ENCODE measurements around the gene TEX2.
"Not testable (repeated sequence)": the region's sequence is repeated elsewhere in the genome, so short reads cannot be mapped to it uniquely, and the experiment has no call there.

The TEX2 gene

GRCh38 chr17:64183815-64184214 lies 79.2 kb downstream of the TEX2 start:
- DNase-seq (ENCODE audit: low spot score) = peak; percentile 34

- DNase-seq (ENCODE audit: low spot score) = no peak
These were observed 80.6 kb downstream of the TEX2 start for GRCh38 chr17:64182325-64183012.

GRCh38 chr17:64180089-64181073 lies 82.7 kb downstream of the TEX2 start:
- DNase-seq (ENCODE audit: low spot score) = no peak

GRCh38 chr17:64179024-64179423 lies 84.0 kb downstream of the TEX2 start:
- not testable (repeated sequence) for DNase-seq (ENCODE audit: low spot score)

GRCh38 chr17:64178011-64178825 lies 84.8 kb downstream of the TEX2 start:
- DNase-seq (ENCODE audit: low spot score) = no peak

GRCh38 chr17:64177311-64178010 lies 85.6 kb downstream of the TEX2 start:
- DNase-seq (ENCODE audit: low spot score) = no peak

GRCh38 chr17:64176556-64176955 lies 86.5 kb downstream of the TEX2 start:
- DNase-seq (ENCODE audit: low spot score) = no peak

- DNase-seq (ENCODE audit: low spot score) = no peak
These were observed 88.2 kb downstream of the TEX2 start for GRCh38 chr17:64174686-64175456.

GRCh38 chr17:64173646-64174045 lies 89.4 kb downstream of the TEX2 start:
- no peak for DNase-seq (ENCODE audit: low spot score)

- no peak for DNase-seq (ENCODE audit: low spot score)
These were observed 90.5 kb downstream of the TEX2 start for GRCh38 chr17:64172510-64172909.

GRCh38 chr17:64171041-64171440 lies 92.0 kb downstream of the TEX2 start:
- no peak for DNase-seq (ENCODE audit: low spot score)

- DNase-seq (ENCODE audit: low spot score) = no peak
These were observed 92.8 kb downstream of the TEX2 start for GRCh38 chr17:64170286-64170685.

GRCh38 chr17:64167666-64168065 lies 95.4 kb downstream of the TEX2 start:
- not testable (repeated sequence) for DNase-seq (ENCODE audit: low spot score)

- no peak for DNase-seq (ENCODE audit: low spot score)
These were observed 96.2 kb downstream of the TEX2 start for GRCh38 chr17:64166876-64167275.

- DNase-seq (ENCODE audit: low spot score) = no peak
These were observed 97.7 kb downstream of the TEX2 start for GRCh38 chr17:64165347-64165746.

- DNase-seq (ENCODE audit: low spot score) = no peak
These were observed 98.3 kb downstream of the TEX2 start for GRCh38 chr17:64164596-64165285.

- DNase-seq (ENCODE audit: low spot score) = no peak
These were observed 99.6 kb downstream of the TEX2 start for GRCh38 chr17:64163468-64163867.

- DNase-seq (ENCODE audit: low spot score) = no peak
These were observed 100.5 kb downstream of the TEX2 start for GRCh38 chr17:64162554-64162953.

- no peak for DNase-seq (ENCODE audit: low spot score)
These were observed 101.5 kb downstream of the TEX2 start for GRCh38 chr17:64161380-64162176.

Measured in activated CD4-positive, alpha-beta T cell treated with anti-CD3 and anti-CD28 coated beads, Interleukin-2, Interleukin-4, amounts not matched to agents 100 ng/mL and 50 ng/mL, durations not matched to agents 16 hours and 8 hours (primary cell).